GM15510 (cell line): Measurements from ENCODE around the gene OSTC.

Experiments
- POLR2A ChIP-seq: IDR thresholded peaks from 3 replicates; pipeline ENCODE4 v1.6.1; 2011; ENCODE audit warnings: borderline replicate concordance; ENCODE audit not compliant: insufficient read length; ENCODE audit errors: extremely low read depth

The OSTC gene

DNA sequence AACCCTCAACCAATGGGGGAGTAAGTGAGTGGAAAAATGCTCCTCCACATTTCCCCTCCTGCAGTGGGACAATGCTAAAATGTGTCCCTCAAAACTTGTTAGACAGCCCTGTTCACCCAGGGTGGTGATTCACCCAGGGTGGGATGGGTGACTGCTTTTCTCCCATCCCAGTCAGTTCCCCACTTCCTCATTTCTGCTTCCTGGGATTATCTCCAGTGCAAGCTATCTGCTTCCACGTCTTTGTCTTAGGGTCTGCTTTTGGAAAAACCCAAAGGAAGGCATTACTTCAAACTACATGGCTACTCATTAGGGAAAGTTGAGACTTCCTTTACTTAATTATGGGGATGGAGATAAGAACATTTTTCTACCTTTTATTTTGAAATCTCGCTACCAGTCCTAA, 67.0 kb downstream of the OSTC start:
- TF ChIP-seq POLR2A: no peak
